ENCODE measurements around the gene SESN1. TPM values are rescaled to one million over a fixed set of nuclear protein-coding genes. Genes with fewer than 3 reads are reported as not detected.
"Not testable (repeated sequence)": the region's sequence is repeated elsewhere in the genome, so short reads cannot be mapped to it uniquely, and the experiment has no call there.

SESN1 gene
- total RNA-seq, 1 experiment from 2014 or later = 30.2 TPM

- no peaks in the 10 kb centered on the region for H3K27me3 Mint-ChIP-seq (ENCODE audit: low read depth)
- TF ChIP-seq, protein P1, sequence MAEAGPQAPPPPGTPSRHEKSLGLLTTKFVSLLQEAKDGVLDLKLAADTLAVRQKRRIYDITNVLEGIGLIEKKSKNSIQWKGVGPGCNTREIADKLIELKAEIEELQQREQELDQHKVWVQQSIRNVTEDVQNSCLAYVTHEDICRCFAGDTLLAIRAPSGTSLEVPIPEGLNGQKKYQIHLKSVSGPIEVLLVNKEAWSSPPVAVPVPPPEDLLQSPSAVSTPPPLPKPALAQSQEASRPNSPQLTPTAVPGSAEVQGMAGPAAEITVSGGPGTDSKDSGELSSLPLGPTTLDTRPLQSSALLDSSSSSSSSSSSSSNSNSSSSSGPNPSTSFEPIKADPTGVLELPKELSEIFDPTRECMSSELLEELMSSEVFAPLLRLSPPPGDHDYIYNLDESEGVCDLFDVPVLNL (CRISPR knock-in tag; IDR thresholded peaks at IDR 0.05; ENCODE audit: borderline replicate concordance, low read depth) = no peak
- TF ChIP-seq NFYB (CRISPR knock-in tag; conservative IDR thresholded peaks at IDR 0.05; ENCODE audit: low read depth) (no peak), GRHL2 (CRISPR knock-in tag; IDR thresholded peaks at IDR 0.05; ENCODE audit: insufficient replicate concordance, severe bottlenecking) (no peak), ATF3 (CRISPR knock-in tag; conservative IDR thresholded peaks at IDR 0.05) (no peak), MYBL2 (CRISPR knock-in tag; IDR thresholded peaks at IDR 0.05) (no peak), CREM (CRISPR knock-in tag; IDR thresholded peaks at IDR 0.05) (no peak)
- TF ChIP-seq, protein P2, sequence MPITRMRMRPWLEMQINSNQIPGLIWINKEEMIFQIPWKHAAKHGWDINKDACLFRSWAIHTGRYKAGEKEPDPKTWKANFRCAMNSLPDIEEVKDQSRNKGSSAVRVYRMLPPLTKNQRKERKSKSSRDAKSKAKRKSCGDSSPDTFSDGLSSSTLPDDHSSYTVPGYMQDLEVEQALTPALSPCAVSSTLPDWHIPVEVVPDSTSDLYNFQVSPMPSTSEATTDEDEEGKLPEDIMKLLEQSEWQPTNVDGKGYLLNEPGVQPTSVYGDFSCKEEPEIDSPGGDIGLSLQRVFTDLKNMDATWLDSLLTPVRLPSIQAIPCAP (CRISPR knock-in tag; IDR thresholded peaks at IDR 0.05) = no peak
- H3K4me3 Mint-ChIP-seq = no peak overlapping the region
- ATAC-seq (no peak), DNase-seq (ENCODE audit: low spot score) (no peak)
- H3K9me3 Mint-ChIP-seq = no peaks in the 10 kb centered on the region
- ChIA-PET POLR2A (no interaction called here), CTCF (no interaction called here)
- H3K4me1 Mint-ChIP-seq = no peaks in the 10 kb centered on the region
- H3K36me3 Mint-ChIP-seq = no peaks in the 10 kb centered on the region
- H3K27ac Mint-ChIP-seq = no peak overlapping the region
Observed at GRCh38 chr6:109118337-109118736, 23.7 kb upstream of the SESN1 start.

DNA sequence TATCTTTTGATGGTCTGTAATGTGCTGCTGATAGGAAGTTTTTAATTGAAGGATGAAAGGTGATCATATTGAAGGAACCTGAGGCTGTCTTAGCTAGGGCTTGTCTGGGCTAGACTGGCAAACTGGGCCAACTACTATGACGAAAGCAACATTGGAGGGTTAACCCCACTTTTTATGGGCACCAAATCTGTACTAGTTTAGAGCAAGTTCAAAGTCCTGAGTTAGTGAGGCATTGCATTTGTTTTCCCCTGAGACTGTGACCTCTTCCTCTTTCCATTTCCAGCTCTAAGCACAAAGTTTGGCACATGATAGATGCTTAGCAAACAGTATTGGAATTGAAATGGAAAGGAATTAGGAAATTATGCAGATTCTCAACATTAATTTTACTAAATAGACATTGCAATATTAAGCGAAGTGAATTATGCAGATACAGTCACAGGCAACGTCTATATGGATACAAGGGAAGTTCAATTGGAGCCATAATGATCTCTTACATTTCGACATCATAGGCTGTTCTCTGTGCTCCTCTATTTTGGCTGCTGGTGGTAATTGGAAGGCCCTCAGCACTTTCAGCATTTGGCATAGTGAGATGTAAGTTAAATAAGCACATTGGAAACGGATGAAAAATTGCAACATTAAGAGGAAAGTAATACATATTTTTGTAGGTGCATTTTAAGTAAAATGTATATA is 22.8 kb upstream of the SESN1 start:
- Mint-ChIP-seq H3K36me3 (no peaks in the 10 kb centered on the region), H3K27ac (no peak overlapping the region), H3K27me3 (ENCODE audit: low read depth) (no peaks in the 10 kb centered on the region), H3K4me1 (peaks cover 3% of the 10 kb centered on the region; the same call in 1 of the 2 replicates), H3K4me3 (no peak overlapping the region), H3K9me3 (no peaks in the 10 kb centered on the region)
- DNase-seq (ENCODE audit: low spot score) (no peak), ATAC-seq (no peak)
- ChIA-PET CTCF (no interaction called here), POLR2A (no interaction called here)
- TF ChIP-seq, protein P3, sequence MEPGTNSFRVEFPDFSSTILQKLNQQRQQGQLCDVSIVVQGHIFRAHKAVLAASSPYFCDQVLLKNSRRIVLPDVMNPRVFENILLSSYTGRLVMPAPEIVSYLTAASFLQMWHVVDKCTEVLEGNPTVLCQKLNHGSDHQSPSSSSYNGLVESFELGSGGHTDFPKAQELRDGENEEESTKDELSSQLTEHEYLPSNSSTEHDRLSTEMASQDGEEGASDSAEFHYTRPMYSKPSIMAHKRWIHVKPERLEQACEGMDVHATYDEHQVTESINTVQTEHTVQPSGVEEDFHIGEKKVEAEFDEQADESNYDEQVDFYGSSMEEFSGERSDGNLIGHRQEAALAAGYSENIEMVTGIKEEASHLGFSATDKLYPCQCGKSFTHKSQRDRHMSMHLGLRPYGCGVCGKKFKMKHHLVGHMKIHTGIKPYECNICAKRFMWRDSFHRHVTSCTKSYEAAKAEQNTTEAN (CRISPR knock-in tag; IDR thresholded peaks at IDR 0.05) = no peak
- TF ChIP-seq, protein P4, sequence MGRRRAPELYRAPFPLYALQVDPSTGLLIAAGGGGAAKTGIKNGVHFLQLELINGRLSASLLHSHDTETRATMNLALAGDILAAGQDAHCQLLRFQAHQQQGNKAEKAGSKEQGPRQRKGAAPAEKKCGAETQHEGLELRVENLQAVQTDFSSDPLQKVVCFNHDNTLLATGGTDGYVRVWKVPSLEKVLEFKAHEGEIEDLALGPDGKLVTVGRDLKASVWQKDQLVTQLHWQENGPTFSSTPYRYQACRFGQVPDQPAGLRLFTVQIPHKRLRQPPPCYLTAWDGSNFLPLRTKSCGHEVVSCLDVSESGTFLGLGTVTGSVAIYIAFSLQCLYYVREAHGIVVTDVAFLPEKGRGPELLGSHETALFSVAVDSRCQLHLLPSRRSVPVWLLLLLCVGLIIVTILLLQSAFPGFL (CRISPR knock-in tag; IDR thresholded peaks at IDR 0.05; ENCODE audit: borderline replicate concordance) = no peak
- TF ChIP-seq SMAD4 (CRISPR knock-in tag; IDR thresholded peaks at IDR 0.05) (no peak), CREM (CRISPR knock-in tag; IDR thresholded peaks at IDR 0.05) (no peak), MYBL2 (CRISPR knock-in tag; IDR thresholded peaks at IDR 0.05) (no peak), CTCF (IDR thresholded peaks at IDR 0.05) (no peak), TEAD1 (CRISPR knock-in tag; IDR thresholded peaks at IDR 0.05) (no peak), ERG (CRISPR knock-in tag; IDR thresholded peaks at IDR 0.05) (no peak), ZNF416 (CRISPR knock-in tag; IDR thresholded peaks at IDR 0.05) (no peak), OVOL2 (CRISPR knock-in tag; IDR thresholded peaks at IDR 0.05; ENCODE audit: borderline replicate concordance) (no peak)

DNA sequence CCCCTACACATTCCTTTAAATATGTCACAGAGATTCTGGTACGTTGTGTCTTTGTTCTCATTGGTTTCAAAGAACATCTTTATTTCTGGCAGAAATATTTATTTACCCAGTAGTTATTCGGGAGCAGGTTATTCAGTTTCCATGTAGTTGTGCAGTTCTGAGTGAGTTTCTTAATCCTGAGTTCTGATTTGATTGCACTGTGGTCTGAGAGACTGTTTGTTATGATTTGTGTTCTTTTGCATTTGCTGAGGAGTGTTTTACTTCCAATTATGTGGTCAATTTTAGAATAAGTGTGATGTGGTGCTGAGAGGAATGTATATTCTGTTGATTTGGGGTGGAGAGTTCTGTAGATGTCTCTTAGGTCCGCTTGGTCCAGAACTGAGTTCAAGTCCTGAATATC is 18.0 kb upstream of the SESN1 start:
- Mint-ChIP-seq H3K9me3 (peaks cover 23% of the 10 kb centered on the region), H3K36me3 (peaks cover 15% of the 10 kb centered on the region)
- H3K4me3 Mint-ChIP-seq; POLR2A ChIA-PET; CTCF ChIA-PET; H3K27me3 Mint-ChIP-seq (ENCODE audit: low read depth); ATAC-seq; DNase-seq (ENCODE audit: low spot score); H3K27ac Mint-ChIP-seq; H3K4me1 Mint-ChIP-seq: not testable (repeated sequence)

GRCh38 chr6:109109663-109110062 is 15.0 kb upstream of the SESN1 start:
- Mint-ChIP-seq H3K9me3 (peaks cover 23% of the 10 kb centered on the region), H3K36me3 (peaks cover 15% of the 10 kb centered on the region)
- DNase-seq (ENCODE audit: low spot score); H3K27me3 Mint-ChIP-seq (ENCODE audit: low read depth); CTCF ChIA-PET; H3K4me3 Mint-ChIP-seq; POLR2A ChIA-PET; H3K27ac Mint-ChIP-seq; ATAC-seq; H3K4me1 Mint-ChIP-seq: not testable (repeated sequence)
